HepG2 (cell line): ENCODE measurements around the gene FIZ1. TPM values are rescaled to one million over a fixed set of nuclear protein-coding genes. Genes with fewer than 3 reads are reported as not detected.

Source experiments
- HMG20A ChIP-seq: IDR thresholded peaks from 2 replicates; pipeline ENCODE4 v1.6.1; 2016; ENCODE audit warnings: borderline replicate concordance
- JUND ChIP-seq: sonication (generic); formaldehyde crosslinking; IDR thresholded peaks from 2 replicates; pipeline ENCODE4 v1.8.0; 2022; ENCODE audit warnings: mild to moderate bottlenecking, missing genetic modification reagents
- KLF16 ChIP-seq, 2 experiments: sonication (generic) in 1 of 2; formaldehyde crosslinking in 1 of 2; IDR thresholded peaks; 2 replicates each; pipeline versions ENCODE4 v1.6.1 to v1.8.0; 2016 to 2023; ENCODE audit warnings: missing genetic modification reagents in 2 of 2, missing compliant biosample characterization in 1 of 2
- SETDB1 ChIP-seq: sonication (generic); formaldehyde crosslinking; IDR thresholded peaks from 2 replicates; pipeline ENCODE4 v1.5.1; 2020; ENCODE audit warnings: missing genetic modification reagents, mild to moderate bottlenecking, borderline replicate concordance
- TAF1 ChIP-seq: sonication (generic); formaldehyde crosslinking; IDR thresholded peaks from 2 replicates; pipeline ENCODE4 v1.4.0; 2020; ENCODE audit warnings: missing genetic modification reagents
- TARDBP ChIP-seq: sonication (generic); formaldehyde crosslinking; IDR thresholded peaks from 2 replicates; pipeline ENCODE4 v1.8.0; 2022; ENCODE audit warnings: mild to moderate bottlenecking, missing genetic modification reagents
- ZNF615 ChIP-seq: sonication (generic); formaldehyde crosslinking; IDR thresholded peaks from 2 replicates; pipeline ENCODE4 v1.5.0; 2020; ENCODE audit warnings: mild to moderate bottlenecking, missing genetic modification reagents, borderline replicate concordance
- ZNF772 ChIP-seq: sonication (generic); formaldehyde crosslinking; IDR thresholded peaks from 2 replicates; pipeline ENCODE4 v1.5.0; 2020; ENCODE audit warnings: mild to moderate bottlenecking, missing genetic modification reagents
- polyA plus RNA-seq, 8 experiments: library from polyadenylated mRNA; depleted of rRNA in 3 of 8; stranded (reverse) in 7 of 8; unstranded in 1 of 8; fragments of >200 nt; fragmentation: Illumina TruSeq in 4 of 8; extraction: Trizol in 4 of 8; gene quantifications; 2 replicates each; pipeline versions ENCODE4 v1.2.1 to v1.2.3, GENCODE V29; 2011 to 2016; ENCODE audit warnings: low read depth in 4 of 8, missing spikeins in 1 of 8, mixed read lengths in 1 of 8; ENCODE audit not compliant: insufficient read depth in 1 of 8
- total RNA-seq, 5 experiments: library from RNA; depleted of rRNA; stranded (reverse); fragments of >200 nt; fragmentation: Illumina TruSeq; extraction: Trizol; gene quantifications; 2 replicates each; pipeline ENCODE4 v1.2.3, GENCODE V29; 2016; ENCODE audit warnings: low read depth in 1 of 5
- TF ChIP-seq, protein P1 (sequence below): sonication (generic); formaldehyde crosslinking; IDR thresholded peaks from 2 replicates; pipeline ENCODE4 v1.5.0; 2020; ENCODE audit warnings: mild to moderate bottlenecking, missing genetic modification reagents
- TF ChIP-seq, protein P2 (sequence below): sonication (generic); formaldehyde crosslinking; IDR thresholded peaks from 2 replicates; pipeline ENCODE4 v1.4.0; 2020; ENCODE audit warnings: missing genetic modification reagents, mild to moderate bottlenecking, borderline replicate concordance
- TF ChIP-seq, protein P3 (sequence below): sonication (generic); formaldehyde crosslinking; conservative IDR thresholded peaks from 2 replicates; pipeline ENCODE4 v1.4.0; 2020; ENCODE audit warnings: missing genetic modification reagents

The FIZ1 gene
- total and polyA plus RNA-seq, 2 of the 13 experiments (the other 11 are each of a cell fraction or from before 2014, with no cell fraction given), result 3.6 to 5.9 TPM

DNA sequence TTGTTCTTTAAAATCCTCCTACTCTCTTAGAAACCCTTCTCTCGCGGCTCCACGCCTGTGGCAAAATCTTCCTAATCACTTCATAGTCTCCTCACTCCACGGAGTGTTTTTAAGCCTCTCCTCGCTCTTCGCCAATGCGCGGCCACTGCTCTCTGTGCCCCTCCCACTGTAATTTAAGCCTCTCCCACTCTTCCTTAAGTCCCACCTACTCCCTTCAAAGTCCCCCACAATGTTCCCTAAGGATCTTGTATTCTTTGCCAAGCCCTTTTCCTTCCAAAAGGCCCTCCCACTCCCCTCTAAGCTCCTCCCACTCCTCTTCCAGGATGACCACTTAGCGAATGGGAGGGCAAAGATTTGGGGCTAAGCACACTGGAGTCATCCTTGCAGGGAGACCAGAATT is 1.3 kb downstream of the FIZ1 start (continued):
- TF ChIP-seq KLF16 (CRISPR knock-in tag; IDR thresholded peaks at IDR 0.05) (no peak), SETDB1 (CRISPR knock-in tag) (no peak), JUND (CRISPR knock-in tag) (no peak), HMG20A (no peak), TARDBP (no peak), ZNF615 (CRISPR knock-in tag) (no peak), ZNF772 (no peak), TAF1 (CRISPR knock-in tag) (no peak)
- TF ChIP-seq, protein P1, sequence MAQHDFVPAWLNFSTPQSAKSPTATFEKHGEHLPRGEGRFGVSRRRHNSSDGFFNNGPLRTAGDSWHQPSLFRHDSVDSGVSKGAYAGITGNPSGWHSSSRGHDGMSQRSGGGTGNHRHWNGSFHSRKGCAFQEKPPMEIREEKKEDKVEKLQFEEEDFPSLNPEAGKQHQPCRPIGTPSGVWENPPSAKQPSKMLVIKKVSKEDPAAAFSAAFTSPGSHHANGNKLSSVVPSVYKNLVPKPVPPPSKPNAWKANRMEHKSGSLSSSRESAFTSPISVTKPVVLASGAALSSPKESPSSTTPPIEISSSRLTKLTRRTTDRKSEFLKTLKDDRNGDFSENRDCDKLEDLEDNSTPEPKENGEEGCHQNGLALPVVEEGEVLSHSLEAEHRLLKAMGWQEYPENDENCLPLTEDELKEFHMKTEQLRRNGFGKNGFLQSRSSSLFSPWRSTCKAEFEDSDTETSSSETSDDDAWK (CRISPR knock-in tag), result no peak
- TF ChIP-seq, protein P2, sequence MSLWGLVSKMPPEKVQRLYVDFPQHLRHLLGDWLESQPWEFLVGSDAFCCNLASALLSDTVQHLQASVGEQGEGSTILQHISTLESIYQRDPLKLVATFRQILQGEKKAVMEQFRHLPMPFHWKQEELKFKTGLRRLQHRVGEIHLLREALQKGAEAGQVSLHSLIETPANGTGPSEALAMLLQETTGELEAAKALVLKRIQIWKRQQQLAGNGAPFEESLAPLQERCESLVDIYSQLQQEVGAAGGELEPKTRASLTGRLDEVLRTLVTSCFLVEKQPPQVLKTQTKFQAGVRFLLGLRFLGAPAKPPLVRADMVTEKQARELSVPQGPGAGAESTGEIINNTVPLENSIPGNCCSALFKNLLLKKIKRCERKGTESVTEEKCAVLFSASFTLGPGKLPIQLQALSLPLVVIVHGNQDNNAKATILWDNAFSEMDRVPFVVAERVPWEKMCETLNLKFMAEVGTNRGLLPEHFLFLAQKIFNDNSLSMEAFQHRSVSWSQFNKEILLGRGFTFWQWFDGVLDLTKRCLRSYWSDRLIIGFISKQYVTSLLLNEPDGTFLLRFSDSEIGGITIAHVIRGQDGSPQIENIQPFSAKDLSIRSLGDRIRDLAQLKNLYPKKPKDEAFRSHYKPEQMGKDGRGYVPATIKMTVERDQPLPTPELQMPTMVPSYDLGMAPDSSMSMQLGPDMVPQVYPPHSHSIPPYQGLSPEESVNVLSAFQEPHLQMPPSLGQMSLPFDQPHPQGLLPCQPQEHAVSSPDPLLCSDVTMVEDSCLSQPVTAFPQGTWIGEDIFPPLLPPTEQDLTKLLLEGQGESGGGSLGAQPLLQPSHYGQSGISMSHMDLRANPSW (CRISPR knock-in tag), result no peak
- TF ChIP-seq, protein P3, sequence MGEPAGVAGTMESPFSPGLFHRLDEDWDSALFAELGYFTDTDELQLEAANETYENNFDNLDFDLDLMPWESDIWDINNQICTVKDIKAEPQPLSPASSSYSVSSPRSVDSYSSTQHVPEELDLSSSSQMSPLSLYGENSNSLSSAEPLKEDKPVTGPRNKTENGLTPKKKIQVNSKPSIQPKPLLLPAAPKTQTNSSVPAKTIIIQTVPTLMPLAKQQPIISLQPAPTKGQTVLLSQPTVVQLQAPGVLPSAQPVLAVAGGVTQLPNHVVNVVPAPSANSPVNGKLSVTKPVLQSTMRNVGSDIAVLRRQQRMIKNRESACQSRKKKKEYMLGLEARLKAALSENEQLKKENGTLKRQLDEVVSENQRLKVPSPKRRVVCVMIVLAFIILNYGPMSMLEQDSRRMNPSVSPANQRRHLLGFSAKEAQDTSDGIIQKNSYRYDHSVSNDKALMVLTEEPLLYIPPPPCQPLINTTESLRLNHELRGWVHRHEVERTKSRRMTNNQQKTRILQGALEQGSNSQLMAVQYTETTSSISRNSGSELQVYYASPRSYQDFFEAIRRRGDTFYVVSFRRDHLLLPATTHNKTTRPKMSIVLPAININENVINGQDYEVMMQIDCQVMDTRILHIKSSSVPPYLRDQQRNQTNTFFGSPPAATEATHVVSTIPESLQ, result no peak
